Epithelial cell of proximal tubule (primary cell): ENCODE data around the gene PHACTR2. TPM values are rescaled to one million over a fixed set of nuclear protein-coding genes. Genes with fewer than 3 reads are reported as not detected.

Experiments used
- DNase-seq: peaks from one replicate; pipeline ENCODE4 v3.0.0-alpha.2; 2011; ENCODE audit warnings: low read depth
- H3K4me3 ChIP-seq: 2 replicates; pipeline ENCODE4 v1.5.1; 2011; ENCODE audit warnings: low read depth, mild to moderate bottlenecking, low read length
- total RNA-seq: library from RNA; depleted of rRNA; stranded (reverse); fragments of >200 nt; gene quantifications from 2 replicates; pipeline ENCODE4 v1.2.3, GENCODE V29; 2015
- TF ChIP-seq, protein P1 (sequence below): conservative IDR thresholded peaks from 2 replicates; pipeline ENCODE4 v1.5.1; 2012; ENCODE audit warnings: low read depth, mild to moderate bottlenecking, low read length

The PHACTR2 gene
- total RNA-seq, 1 donor from 2014 or later: 13.8 TPM

DNA sequence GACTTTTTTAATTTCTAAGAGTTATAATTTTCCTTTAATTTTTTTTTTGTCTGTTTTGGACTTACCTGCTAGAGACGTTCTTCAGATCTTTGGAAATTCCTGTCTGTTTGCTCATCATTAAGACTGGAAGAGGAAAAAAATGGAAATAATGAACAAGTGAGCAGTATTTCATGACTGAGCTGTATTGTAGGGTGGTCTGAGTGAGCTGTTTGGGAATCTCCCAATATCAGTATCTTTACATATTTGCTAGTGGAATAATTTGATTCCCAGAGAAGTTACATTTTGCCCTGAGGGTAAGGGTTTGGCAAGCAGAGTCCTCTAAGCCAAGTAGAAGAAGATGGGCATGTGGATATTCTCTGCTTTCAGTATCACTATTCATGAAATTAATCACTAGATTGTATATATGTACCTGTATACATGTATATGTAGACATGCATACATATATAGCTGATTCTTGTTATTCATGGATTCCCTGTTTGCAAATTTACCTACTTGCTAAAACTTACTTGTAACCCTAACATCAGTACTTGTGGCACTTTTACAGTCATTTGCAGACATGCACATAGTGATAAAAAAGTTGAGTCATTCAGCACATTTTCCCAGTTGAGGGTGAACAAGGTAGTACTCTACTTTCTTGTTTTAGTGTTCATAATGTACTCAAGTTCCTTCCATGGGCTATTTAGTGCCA, 200.0 kb downstream of the PHACTR2 start:
- H3K4me3 ChIP-seq: no peak overlapping the region
- TF ChIP-seq, protein P1, sequence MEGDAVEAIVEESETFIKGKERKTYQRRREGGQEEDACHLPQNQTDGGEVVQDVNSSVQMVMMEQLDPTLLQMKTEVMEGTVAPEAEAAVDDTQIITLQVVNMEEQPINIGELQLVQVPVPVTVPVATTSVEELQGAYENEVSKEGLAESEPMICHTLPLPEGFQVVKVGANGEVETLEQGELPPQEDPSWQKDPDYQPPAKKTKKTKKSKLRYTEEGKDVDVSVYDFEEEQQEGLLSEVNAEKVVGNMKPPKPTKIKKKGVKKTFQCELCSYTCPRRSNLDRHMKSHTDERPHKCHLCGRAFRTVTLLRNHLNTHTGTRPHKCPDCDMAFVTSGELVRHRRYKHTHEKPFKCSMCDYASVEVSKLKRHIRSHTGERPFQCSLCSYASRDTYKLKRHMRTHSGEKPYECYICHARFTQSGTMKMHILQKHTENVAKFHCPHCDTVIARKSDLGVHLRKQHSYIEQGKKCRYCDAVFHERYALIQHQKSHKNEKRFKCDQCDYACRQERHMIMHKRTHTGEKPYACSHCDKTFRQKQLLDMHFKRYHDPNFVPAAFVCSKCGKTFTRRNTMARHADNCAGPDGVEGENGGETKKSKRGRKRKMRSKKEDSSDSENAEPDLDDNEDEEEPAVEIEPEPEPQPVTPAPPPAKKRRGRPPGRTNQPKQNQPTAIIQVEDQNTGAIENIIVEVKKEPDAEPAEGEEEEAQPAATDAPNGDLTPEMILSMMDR: no peak
- no peak for DNase-seq

DNA sequence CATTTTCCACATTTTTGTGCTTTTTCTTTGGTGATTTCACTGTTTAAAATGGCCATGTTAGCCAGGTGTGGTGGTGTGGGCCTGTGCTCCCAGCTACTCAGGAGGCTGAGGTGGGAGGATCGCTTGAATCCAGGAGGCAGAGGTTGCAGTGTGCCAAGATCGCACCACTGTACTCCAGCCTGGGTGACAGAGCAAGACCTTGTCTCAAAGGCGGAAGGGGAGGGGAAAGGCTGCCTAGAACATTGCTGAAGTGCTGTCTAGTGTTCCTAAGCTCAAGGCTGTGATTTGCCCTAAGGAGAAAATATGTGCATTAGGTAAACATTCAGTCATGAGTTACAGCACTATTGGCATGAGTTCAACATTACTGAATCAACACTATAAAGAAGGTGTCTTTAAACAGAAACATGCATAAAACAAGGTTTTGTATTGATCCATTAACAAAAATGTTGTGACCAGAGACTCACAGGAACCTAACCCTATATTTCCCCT, 200.6 kb downstream of the PHACTR2 start:
- no peak overlapping the region for H3K4me3 ChIP-seq
- DNase-seq: no peak
- TF ChIP-seq, protein P1: no peak

DNA sequence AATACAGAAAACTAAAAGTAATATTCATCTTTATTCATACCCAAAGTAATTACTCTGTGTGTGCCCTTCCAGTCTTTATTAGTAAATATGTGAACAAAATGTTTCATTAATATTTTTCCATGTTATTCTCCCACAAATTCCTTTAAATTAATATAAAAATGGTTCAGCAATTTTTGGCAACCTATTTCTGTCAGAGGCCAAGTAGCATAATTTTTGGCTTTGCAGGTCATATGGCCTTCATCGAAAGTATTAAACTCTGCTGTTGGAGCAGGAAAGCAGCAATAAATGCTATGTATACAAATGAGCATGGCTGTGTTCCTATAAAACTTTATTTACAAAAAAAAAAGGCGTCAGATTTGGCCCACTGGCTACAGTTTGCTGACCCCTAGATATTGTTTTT, 202.6 kb downstream of the PHACTR2 start:
- H3K4me3 ChIP-seq: no peak overlapping the region
- TF ChIP-seq, protein P1: no peak
- no peak for DNase-seq

Other genes with a start within 250 kb of the PHACTR2 start
- 4.9 and 6.3 TPM in 2 replicates for gene ADAT2, start 227.3 kb upstream of the PHACTR2 start, total RNA-seq
- gene PEX3, start 227.2 kb upstream of the PHACTR2 start, total RNA-seq: 7.8 and 12.6 TPM in 2 replicates
- gene FUCA2, start 166.2 kb upstream of the PHACTR2 start, total RNA-seq: 54.8 and 70.4 TPM in 2 replicates
- 18.0 and 23.3 TPM in 2 replicates for gene LTV1, start 165.4 kb downstream of the PHACTR2 start, total RNA-seq
- not detected in 2 replicates for gene ZC2HC1B, start 186.5 kb downstream of the PHACTR2 start, total RNA-seq